K562 (cell line): ENCODE data around the gene ZDHHC11. TPM values are rescaled to one million over a fixed set of nuclear protein-coding genes. Genes with fewer than 3 reads are reported as not detected.

Experiments used
- FIP1L1 ChIP-seq: fragments of 200-400 bp; formaldehyde crosslinking; IDR thresholded peaks from 2 replicates; pipeline ENCODE4 v1.6.1; 2018; ENCODE audit warnings: mild to moderate bottlenecking, low read depth, low read length; ENCODE audit not compliant: poor library complexity, severe bottlenecking
- FOXJ3 ChIP-seq: sonication (generic); formaldehyde crosslinking; IDR thresholded peaks from 2 replicates; pipeline ENCODE4 v1.4.0; 2020; ENCODE audit warnings: mild to moderate bottlenecking, missing genetic modification reagents
- GABPA ChIP-seq: fragments of 200-800 bp; sonication (Bioruptor generic); conservative IDR thresholded peaks from 2 replicates; pipeline ENCODE4 v1.6.1; 2016; ENCODE audit warnings: low read depth, missing genetic modification characterization, missing compliant biosample characterization
- GTF2A2 ChIP-seq: IDR thresholded peaks from 2 replicates; pipeline ENCODE4 v1.6.1; 2016; ENCODE audit warnings: mild to moderate bottlenecking, missing genetic modification characterization, missing compliant biosample characterization
- GTF2F1 ChIP-seq: IDR thresholded peaks from 2 replicates; pipeline ENCODE4 v1.6.1; 2011; ENCODE audit warnings: low read depth, low read length, improper control_type of control experiment
- MED1 ChIP-seq: sonication (generic); formaldehyde crosslinking; IDR thresholded peaks from 2 replicates; pipeline ENCODE4 v1.8.1; 2023; ENCODE audit warnings: missing genetic modification reagents, borderline replicate concordance
- MIER1 ChIP-seq: fragments of 450-650 bp; IDR thresholded peaks from 2 replicates; pipeline ENCODE4 v1.6.1; 2016; ENCODE audit warnings: antibody characterized with exemption, mild to moderate bottlenecking, low read depth
- NEUROD1 ChIP-seq: fragments of 150-350 bp; IDR thresholded peaks from 2 replicates; pipeline ENCODE4 v1.6.1; 2014; ENCODE audit warnings: borderline replicate concordance, low read length, low read depth; ENCODE audit not compliant: partially characterized antibody
- PHF20 ChIP-seq: fragments of 450-650 bp; IDR thresholded peaks from 2 replicates; pipeline ENCODE4 v1.6.1; 2018; ENCODE audit not compliant: partially characterized antibody
- SAFB ChIP-seq: fragments of 200-400 bp; formaldehyde crosslinking; IDR thresholded peaks from 2 replicates; pipeline ENCODE4 v1.6.1; 2017; ENCODE audit warnings: low read depth, low read length, borderline replicate concordance
- SMAD4 ChIP-seq: fragments of 250-450 bp; sonication (Bioruptor Pico); conservative IDR thresholded peaks from 2 replicates; pipeline ENCODE4 v1.8.0; 2021; ENCODE audit warnings: inconsistent platforms, mild to moderate bottlenecking, moderate library complexity
- SMARCA4 ChIP-seq: fragments of 450-650 bp; IDR thresholded peaks from 2 replicates; pipeline ENCODE4 v1.6.1; 2016
- SP2 ChIP-seq: IDR thresholded peaks from 2 replicates; pipeline ENCODE4 v1.6.1; 2011; ENCODE audit warnings: mild to moderate bottlenecking, low read depth, low read length, moderate library complexity; ENCODE audit not compliant: poor library complexity, severe bottlenecking; ENCODE audit errors: extremely low read depth
- ZNF165 ChIP-seq: fragments of 250-450 bp; sonication (Bioruptor Pico); IDR thresholded peaks from 2 replicates; pipeline ENCODE4 v1.4.0; 2020; ENCODE audit warnings: borderline replicate concordance
- ZNF274 ChIP-seq: IDR thresholded peaks from 2 replicates; pipeline ENCODE4 v1.6.1; 2011; ENCODE audit warnings: low read depth, mild to moderate bottlenecking, low read length, moderate library complexity, borderline replicate concordance
- ZNF41 ChIP-seq: fragments of 250-450 bp; sonication (Bioruptor Pico); conservative IDR thresholded peaks from 2 replicates; pipeline ENCODE4 v1.4.0; 2020; ENCODE audit warnings: mild to moderate bottlenecking
- polyA plus RNA-seq, 8 experiments: library from polyadenylated mRNA; depleted of rRNA in 4 of 8; stranded (reverse) in 5 of 8; unstranded in 3 of 8; fragments of >200 nt; fragmentation: Nextera tagmentation in 2 of 8; fragmentation: Illumina TruSeq in 1 of 8; extraction: Ambion mirVana in 2 of 8; extraction: Trizol in 1 of 8; gene quantifications; 2 replicates each; pipeline versions ENCODE4 v1.2.1 to v1.2.3, GENCODE V29; 2011 to 2014; ENCODE audit warnings: inconsistent platforms in 1 of 8, missing spikeins in 1 of 8
- total RNA-seq, 7 experiments: library from RNA; depleted of rRNA in 6 of 7; stranded (reverse); fragments of >200 nt in 6 of 7; fragmentation: Illumina TruSeq in 2 of 7; extraction: Trizol in 2 of 7; gene quantifications; 2 replicates each; pipeline versions ENCODE4 v1.2.1 to v1.2.3, GENCODE V29; 2011 to 2021; ENCODE audit warnings: low replicate concordance in 1 of 7
- TF ChIP-seq, protein P1 (sequence below): fragments of 450-650 bp; formaldehyde crosslinking; conservative IDR thresholded peaks from 2 replicates; pipeline ENCODE4 v1.4.0; 2022; ENCODE audit warnings: mild to moderate bottlenecking, missing genetic modification characterization
- TF ChIP-seq, protein P2 (sequence below): fragments of 250-450 bp; sonication (Bioruptor Pico); IDR thresholded peaks from 2 replicates; pipeline ENCODE4 v1.8.0; 2021; ENCODE audit warnings: borderline replicate concordance, mild to moderate bottlenecking, moderate library complexity; ENCODE audit not compliant: poor library complexity, severe bottlenecking
- TF ChIP-seq, protein P3 (sequence below), 2 experiments: fragments of 450-650 bp in 1 of 2; IDR thresholded peaks; 2 replicates each; pipeline ENCODE4 v1.6.1; 2011 to 2017; ENCODE audit warnings: low read depth in 2 of 2, antibody characterized with exemption in 1 of 2, borderline replicate concordance in 1 of 2, low read length in 1 of 2, mild to moderate bottlenecking in 1 of 2, mixed read lengths in 1 of 2; ENCODE audit not compliant: control insufficient read depth in 1 of 2
- TF ChIP-seq, protein P4 (sequence below), 2 experiments: IDR thresholded peaks; 2 replicates each; pipeline ENCODE4 v1.6.1; 2011; ENCODE audit warnings: borderline replicate concordance in 1 of 2, control low read depth in 1 of 2, low read depth in 1 of 2, low read length in 1 of 2, mild to moderate bottlenecking in 1 of 2, mixed read lengths in 1 of 2, moderate library complexity in 1 of 2; ENCODE audit not compliant: insufficient read depth in 1 of 2, insufficient read length in 1 of 2, poor library complexity in 1 of 2, severe bottlenecking in 1 of 2; ENCODE audit errors: extremely low read depth in 1 of 2

The ZDHHC11 gene
- total and polyA plus RNA-seq, 9 of the 15 experiments (the other 6 are each of a cell fraction or from before 2014, with no cell fraction given) = 0.07 to 2.3 (median 0.52) TPM

DNA sequence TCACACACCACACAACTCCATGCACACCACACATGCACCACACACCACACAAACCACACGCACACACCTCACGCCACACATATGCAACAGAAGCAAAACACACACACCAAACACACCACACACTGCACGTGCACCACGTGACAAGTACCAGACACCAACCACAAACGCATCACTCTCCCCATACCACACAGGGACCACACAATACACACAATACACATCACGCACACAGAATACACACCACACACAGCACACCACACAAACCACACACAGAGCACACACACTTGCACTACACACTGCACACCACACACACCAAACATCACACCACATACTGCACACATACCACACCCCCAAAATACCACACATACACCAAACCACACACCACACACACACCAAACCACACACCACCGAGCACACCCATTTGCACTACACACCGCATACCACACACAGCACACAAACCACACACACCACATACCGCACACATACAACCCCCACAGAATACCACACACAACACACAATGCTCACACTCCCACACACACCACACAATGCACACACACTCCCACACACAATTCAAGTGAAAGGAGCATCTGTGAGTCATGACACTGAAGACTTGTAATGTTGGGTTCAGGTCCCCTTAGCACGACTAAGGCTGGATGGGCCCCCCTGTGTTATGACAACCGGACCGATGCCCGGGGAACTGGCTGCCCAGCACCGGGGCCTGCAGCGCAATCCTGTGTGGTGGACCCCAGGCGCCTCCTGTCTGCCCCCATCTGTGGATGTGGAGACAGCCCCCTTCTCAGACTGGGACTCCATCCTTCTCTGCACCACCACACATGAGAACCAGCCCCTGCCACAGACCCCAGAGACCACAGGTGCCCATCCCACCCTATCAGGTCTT is 6.0 kb upstream of the ZDHHC11 start (continued):
- TF ChIP-seq, protein P1, sequence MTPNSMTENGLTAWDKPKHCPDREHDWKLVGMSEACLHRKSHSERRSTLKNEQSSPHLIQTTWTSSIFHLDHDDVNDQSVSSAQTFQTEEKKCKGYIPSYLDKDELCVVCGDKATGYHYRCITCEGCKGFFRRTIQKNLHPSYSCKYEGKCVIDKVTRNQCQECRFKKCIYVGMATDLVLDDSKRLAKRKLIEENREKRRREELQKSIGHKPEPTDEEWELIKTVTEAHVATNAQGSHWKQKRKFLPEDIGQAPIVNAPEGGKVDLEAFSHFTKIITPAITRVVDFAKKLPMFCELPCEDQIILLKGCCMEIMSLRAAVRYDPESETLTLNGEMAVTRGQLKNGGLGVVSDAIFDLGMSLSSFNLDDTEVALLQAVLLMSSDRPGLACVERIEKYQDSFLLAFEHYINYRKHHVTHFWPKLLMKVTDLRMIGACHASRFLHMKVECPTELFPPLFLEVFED (CRISPR knock-in tag) = peak; percentile 38; the same call in 1 of the 2 replicates
- TF ChIP-seq NEUROD1 (no peak), SAFB (no peak), FIP1L1 (no peak), GTF2F1 (no peak), SP2 (no peak), ZNF41 (no peak), MED1 (CRISPR knock-in tag) (no peak), SMAD4 (CRISPR knock-in tag) (no peak), ZNF165 (CRISPR knock-in tag) (no peak), GTF2A2 (no peak), MIER1 (no peak), PHF20 (peak; percentile 8), FOXJ3 (no peak), SMARCA4 (no peak), ZNF274 (no peak), GABPA (tag) (no peak)
- TF ChIP-seq, protein P2, sequence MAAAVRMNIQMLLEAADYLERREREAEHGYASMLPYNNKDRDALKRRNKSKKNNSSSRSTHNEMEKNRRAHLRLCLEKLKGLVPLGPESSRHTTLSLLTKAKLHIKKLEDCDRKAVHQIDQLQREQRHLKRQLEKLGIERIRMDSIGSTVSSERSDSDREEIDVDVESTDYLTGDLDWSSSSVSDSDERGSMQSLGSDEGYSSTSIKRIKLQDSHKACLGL (CRISPR knock-in tag) = no peak
- TF ChIP-seq, protein P3, sequence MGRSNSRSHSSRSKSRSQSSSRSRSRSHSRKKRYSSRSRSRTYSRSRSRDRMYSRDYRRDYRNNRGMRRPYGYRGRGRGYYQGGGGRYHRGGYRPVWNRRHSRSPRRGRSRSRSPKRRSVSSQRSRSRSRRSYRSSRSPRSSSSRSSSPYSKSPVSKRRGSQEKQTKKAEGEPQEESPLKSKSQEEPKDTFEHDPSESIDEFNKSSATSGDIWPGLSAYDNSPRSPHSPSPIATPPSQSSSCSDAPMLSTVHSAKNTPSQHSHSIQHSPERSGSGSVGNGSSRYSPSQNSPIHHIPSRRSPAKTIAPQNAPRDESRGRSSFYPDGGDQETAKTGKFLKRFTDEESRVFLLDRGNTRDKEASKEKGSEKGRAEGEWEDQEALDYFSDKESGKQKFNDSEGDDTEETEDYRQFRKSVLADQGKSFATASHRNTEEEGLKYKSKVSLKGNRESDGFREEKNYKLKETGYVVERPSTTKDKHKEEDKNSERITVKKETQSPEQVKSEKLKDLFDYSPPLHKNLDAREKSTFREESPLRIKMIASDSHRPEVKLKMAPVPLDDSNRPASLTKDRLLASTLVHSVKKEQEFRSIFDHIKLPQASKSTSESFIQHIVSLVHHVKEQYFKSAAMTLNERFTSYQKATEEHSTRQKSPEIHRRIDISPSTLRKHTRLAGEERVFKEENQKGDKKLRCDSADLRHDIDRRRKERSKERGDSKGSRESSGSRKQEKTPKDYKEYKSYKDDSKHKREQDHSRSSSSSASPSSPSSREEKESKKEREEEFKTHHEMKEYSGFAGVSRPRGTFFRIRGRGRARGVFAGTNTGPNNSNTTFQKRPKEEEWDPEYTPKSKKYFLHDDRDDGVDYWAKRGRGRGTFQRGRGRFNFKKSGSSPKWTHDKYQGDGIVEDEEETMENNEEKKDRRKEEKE (IDR thresholded peaks at IDR 0.05; ENCODE audit: borderline replicate concordance in 1 of 2, control insufficient read depth in 1 of 2, low read depth in 2 of 2, low read length in 1 of 2) = no peak
- TF ChIP-seq, protein P4, sequence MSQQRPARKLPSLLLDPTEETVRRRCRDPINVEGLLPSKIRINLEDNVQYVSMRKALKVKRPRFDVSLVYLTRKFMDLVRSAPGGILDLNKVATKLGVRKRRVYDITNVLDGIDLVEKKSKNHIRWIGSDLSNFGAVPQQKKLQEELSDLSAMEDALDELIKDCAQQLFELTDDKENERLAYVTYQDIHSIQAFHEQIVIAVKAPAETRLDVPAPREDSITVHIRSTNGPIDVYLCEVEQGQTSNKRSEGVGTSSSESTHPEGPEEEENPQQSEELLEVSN (IDR thresholded peaks at IDR 0.05; ENCODE audit: borderline replicate concordance in 1 of 2, extremely low read depth in 1 of 2, insufficient read depth in 1 of 2, insufficient read length in 1 of 2, low read depth in 1 of 2, low read length in 1 of 2, poor library complexity in 1 of 2, severe bottlenecking in 1 of 2) = no peak
